Measurements from ENCODE around the gene SERPINA3.

Gene SERPINA3

GRCh38 chr14:94612580-94613554 lies 676 bp downstream of the SERPINA3 start:
- no peak overlapping the region for H3K4me2 ChIP-seq (ENCODE audit: low read length)
- H3K4me1 ChIP-seq (ENCODE audit: low read length): no peaks in the 10 kb centered on the region
- H3K4me3 ChIP-seq (ENCODE audit: low read length): no peak overlapping the region
- H3K36me3 ChIP-seq (replicated peaks; ENCODE audit: low read depth, low read length): no peaks in the 10 kb centered on the region
- H3K9me3 ChIP-seq (ENCODE audit: insufficient read depth, low read length): peaks cover 6% of the 10 kb centered on the region; the same call in 1 of the 2 replicates
- no peak overlapping the region for H2AFZ ChIP-seq (ENCODE audit: low read depth, low read length)
- no peak overlapping the region for H3K27ac ChIP-seq (ENCODE audit: low read length)
- H3K27me3 ChIP-seq (ENCODE audit: low read depth, low read length): peaks cover 2% of the 10 kb centered on the region; the same call in 1 of the 2 replicates
- H4K20me1 ChIP-seq (ENCODE audit: insufficient read depth, low read length): no peaks in the 10 kb centered on the region
- TF ChIP-seq EZH2phosphoT487 (IDR thresholded peaks at IDR 0.05; ENCODE audit: low read depth): no peak
- TF ChIP-seq, protein P1, sequence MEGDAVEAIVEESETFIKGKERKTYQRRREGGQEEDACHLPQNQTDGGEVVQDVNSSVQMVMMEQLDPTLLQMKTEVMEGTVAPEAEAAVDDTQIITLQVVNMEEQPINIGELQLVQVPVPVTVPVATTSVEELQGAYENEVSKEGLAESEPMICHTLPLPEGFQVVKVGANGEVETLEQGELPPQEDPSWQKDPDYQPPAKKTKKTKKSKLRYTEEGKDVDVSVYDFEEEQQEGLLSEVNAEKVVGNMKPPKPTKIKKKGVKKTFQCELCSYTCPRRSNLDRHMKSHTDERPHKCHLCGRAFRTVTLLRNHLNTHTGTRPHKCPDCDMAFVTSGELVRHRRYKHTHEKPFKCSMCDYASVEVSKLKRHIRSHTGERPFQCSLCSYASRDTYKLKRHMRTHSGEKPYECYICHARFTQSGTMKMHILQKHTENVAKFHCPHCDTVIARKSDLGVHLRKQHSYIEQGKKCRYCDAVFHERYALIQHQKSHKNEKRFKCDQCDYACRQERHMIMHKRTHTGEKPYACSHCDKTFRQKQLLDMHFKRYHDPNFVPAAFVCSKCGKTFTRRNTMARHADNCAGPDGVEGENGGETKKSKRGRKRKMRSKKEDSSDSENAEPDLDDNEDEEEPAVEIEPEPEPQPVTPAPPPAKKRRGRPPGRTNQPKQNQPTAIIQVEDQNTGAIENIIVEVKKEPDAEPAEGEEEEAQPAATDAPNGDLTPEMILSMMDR (IDR thresholded peaks at IDR 0.05; ENCODE audit: low read depth, low read length): no peak
- H3K79me2 ChIP-seq (ENCODE audit: low read length): no peaks in the 10 kb centered on the region
- no peak overlapping the region for H3K9ac ChIP-seq (ENCODE audit: low read length)

DNA sequence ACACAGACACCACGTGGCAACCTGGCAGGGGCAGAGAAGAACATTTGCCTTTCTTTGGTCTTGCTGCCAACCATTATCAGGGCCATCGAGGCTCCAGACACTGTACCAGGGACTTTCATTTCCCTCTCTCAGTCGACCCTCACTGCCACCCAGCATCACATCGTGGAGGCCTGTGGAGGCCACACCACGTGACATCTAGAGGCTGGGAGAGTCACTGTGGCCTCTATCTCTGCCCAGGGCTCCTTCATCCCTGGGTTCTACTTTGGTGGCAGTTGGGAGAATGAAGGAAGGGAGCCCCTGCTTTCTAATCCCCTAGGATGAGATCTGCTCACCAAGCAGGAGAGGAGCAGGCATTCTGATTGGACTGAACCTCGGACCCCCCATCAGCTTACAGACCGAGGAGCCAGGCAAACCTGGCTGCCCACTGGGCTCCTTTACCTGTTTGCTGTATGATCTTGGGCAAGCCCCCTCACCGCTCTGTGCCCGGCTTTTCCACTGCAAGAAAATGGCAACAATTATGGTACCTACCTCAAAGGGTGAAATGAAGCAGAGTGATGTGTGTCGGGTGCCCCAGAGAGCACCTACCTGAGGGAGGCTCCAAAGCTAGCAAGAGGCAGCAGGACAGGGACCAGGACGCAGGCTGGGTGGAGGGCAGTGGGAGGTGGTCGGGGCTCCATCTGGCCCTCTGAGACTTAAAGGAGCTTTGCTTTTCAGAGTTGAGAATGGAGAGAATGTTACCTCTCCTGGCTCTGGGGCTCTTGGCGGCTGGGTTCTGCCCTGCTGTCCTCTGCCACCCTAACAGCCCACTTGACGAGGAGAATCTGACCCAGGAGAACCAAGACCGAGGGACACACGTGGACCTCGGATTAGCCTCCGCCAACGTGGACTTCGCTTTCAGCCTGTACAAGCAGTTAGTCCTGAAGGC lies 1.8 kb downstream of the SERPINA3 start:
- Histone ChIP-seq H3K36me3 (replicated peaks; ENCODE audit: low read depth, low read length) (no peaks in the 10 kb centered on the region), H2AFZ (ENCODE audit: low read depth, low read length) (no peak overlapping the region), H3K27me3 (ENCODE audit: low read depth, low read length) (peaks cover 2% of the 10 kb centered on the region; the same call in 1 of the 2 replicates), H3K79me2 (ENCODE audit: low read length) (no peaks in the 10 kb centered on the region), H3K4me3 (ENCODE audit: low read length) (no peak overlapping the region), H3K27ac (ENCODE audit: low read length) (no peak overlapping the region), H3K4me2 (ENCODE audit: low read length) (no peak overlapping the region), H3K9me3 (ENCODE audit: insufficient read depth, low read length) (peaks cover 10% of the 10 kb centered on the region; the same call in 1 of the 2 replicates), H3K9ac (ENCODE audit: low read length) (no peak overlapping the region), H4K20me1 (ENCODE audit: insufficient read depth, low read length) (no peaks in the 10 kb centered on the region), H3K4me1 (ENCODE audit: low read length) (no peaks in the 10 kb centered on the region)
- TF ChIP-seq, protein P1 (IDR thresholded peaks at IDR 0.05; ENCODE audit: low read depth, low read length): no peak

GRCh38 chr14:94614802-94615201 lies 2.6 kb downstream of the SERPINA3 start:
- H3K36me3 ChIP-seq (replicated peaks; ENCODE audit: low read depth, low read length): no peaks in the 10 kb centered on the region
- H4K20me1 ChIP-seq (ENCODE audit: insufficient read depth, low read length): no peaks in the 10 kb centered on the region
- H3K9me3 ChIP-seq (ENCODE audit: insufficient read depth, low read length): peaks cover 10% of the 10 kb centered on the region; the same call in 1 of the 2 replicates
- no peak overlapping the region for H3K9ac ChIP-seq (ENCODE audit: low read length)
- peaks cover 2% of the 10 kb centered on the region; the same call in 1 of the 2 replicates for H3K27me3 ChIP-seq (ENCODE audit: low read depth, low read length)
- H3K79me2 ChIP-seq (ENCODE audit: low read length): no peaks in the 10 kb centered on the region
- H3K4me1 ChIP-seq (ENCODE audit: low read length): no peaks in the 10 kb centered on the region
- no peak overlapping the region for H3K4me2 ChIP-seq (ENCODE audit: low read length)
- H2AFZ ChIP-seq (ENCODE audit: low read depth, low read length): no peak overlapping the region
- H3K4me3 ChIP-seq (ENCODE audit: low read length): no peak overlapping the region
- H3K27ac ChIP-seq (ENCODE audit: low read length): no peak overlapping the region
- no peak for TF ChIP-seq EZH2phosphoT487 (IDR thresholded peaks at IDR 0.05; ENCODE audit: low read depth)
- TF ChIP-seq, protein P1 (IDR thresholded peaks at IDR 0.05; ENCODE audit: low read depth, low read length): no peak

Data from OCI-LY3 (cell line).